ENCODE measurements around the gene LRRFIP2. TPM values are rescaled to one million over a fixed set of nuclear protein-coding genes. Genes with fewer than 3 reads are reported as not detected.

LRRFIP2 gene
- total and polyA plus RNA-seq, 2 of the 8 experiments (the other 6 are each of a cell fraction or from before 2014, with no cell fraction given) = 8.8 to 25.6 TPM

DNA sequence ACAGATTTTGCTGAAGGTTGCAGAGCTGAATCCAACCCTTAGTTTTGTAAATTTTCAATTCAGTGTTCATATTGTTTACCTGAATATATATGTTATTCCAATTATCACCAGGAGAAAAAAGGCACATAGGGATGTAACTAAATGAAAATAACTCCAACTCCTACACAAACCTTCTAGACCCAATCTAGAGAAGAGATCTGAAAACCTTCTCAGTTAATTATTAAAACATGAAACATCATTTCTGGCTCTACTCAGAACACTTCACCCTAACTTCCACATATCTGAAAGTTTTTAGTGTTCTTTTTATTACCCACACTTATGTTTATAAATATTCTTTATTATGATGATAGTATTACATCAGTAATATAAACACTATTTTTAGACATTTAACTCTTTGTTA is 76.6 kb downstream of the LRRFIP2 start (continued):
- TF ChIP-seq TCF12 (IDR thresholded peaks at IDR 0.05; ENCODE audit: low read depth, low read length) (no peak), POU5F1 (IDR thresholded peaks at IDR 0.05; ENCODE audit: low read depth, low read length) (no peak), SAP30 (IDR thresholded peaks at IDR 0.05; ENCODE audit: insufficient read depth, insufficient replicate concordance, low read length) (no peak), RXRA (IDR thresholded peaks at IDR 0.05; ENCODE audit: insufficient read depth, low read depth, low read length) (no peak)
